SHP77 treated with DMSO at 0.1 percent for 48 hours (cell line): ENCODE measurements around the gene ILKAP.

Source experiments
- DNase-seq: peaks from one replicate; lab custom pipeline; 2025; lab: John Stamatoyannopoulos, UW

ILKAP gene

DNA sequence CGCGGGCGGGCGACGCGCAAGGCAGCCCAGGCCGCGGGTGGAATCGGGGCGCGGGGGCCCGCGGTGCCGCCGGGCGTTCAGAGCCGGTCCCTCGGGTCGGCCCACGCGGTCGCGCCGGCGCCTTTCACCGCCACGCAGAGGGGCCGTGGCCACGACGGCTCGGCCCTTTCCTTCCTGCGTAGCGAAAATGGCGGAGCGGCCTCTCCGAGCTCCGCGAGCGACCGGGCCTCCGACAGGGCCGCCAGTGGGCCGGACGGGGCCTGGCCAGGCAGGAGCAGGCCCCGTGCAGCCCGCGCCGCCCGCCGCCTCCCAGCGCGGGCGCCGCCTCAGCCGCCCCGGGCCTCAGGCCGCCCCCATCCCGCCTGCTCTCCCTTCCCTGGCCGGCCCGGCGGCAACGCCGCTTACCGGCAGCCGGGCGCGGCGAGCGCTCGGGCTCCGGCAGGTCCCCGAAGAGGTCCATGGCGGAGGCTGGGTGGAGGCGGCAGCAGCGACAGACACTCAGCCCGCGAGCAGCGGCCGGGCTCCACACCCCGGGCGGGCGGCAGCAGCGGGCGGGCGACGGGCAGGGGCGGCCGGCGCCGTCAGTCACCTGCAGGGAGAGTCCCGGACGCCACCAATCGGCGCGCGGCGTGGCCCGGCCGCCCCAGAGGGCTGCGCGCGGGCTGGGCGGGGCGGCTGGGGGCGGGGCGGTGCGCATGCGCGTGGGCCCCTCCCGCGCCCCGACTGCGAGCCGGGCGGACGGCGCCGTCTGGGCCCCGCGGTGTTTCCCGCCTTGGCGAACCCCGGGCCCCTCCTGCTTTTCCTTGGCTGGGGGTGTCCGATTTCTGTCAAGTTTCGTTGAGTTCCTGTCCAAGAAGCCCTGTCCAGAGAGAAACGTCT, at the start of gene ILKAP:
TSS of gene ILKAP (minus strand) at position 602 of the 879 bp plus-strand sequence. CDS start at position 460, 142 bp downstream.
- peak; percentile 58 for DNase-seq

- DNase-seq: no peak
Observed at GRCh38 chr2:238252766-238253630, 49.5 kb upstream of the ILKAP start.

- DNase-seq: no peak
Observed at GRCh38 chr2:238251986-238252385, 48.5 kb upstream of the ILKAP start.

DNA sequence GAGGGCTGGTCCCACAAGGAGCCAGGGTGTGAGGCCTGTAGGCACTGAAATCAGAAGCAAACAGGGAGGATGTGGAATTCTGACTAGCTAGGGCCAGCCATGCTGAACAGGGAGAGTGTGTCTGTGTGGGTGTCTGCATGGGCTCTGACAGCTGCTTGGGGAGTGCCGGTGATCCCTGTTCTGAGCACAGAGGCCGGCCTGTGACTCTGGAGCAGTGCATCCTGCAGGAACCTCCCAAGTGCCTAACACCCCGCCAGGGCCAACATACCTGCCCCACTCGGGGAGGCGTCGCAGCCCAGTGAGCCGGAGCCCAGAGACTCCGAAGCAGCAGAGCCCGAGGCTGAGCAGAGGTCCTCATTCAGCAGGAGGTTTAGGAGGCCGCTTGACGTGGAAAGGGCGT, 47.8 kb upstream of the ILKAP start:
- DNase-seq: no peak

GRCh38 chr2:238250896-238251295, 47.4 kb upstream of the ILKAP start:
- DNase-seq: no peak

- DNase-seq: no peak
Observed at GRCh38 chr2:238247841-238248453, 44.5 kb upstream of the ILKAP start.

DNA sequence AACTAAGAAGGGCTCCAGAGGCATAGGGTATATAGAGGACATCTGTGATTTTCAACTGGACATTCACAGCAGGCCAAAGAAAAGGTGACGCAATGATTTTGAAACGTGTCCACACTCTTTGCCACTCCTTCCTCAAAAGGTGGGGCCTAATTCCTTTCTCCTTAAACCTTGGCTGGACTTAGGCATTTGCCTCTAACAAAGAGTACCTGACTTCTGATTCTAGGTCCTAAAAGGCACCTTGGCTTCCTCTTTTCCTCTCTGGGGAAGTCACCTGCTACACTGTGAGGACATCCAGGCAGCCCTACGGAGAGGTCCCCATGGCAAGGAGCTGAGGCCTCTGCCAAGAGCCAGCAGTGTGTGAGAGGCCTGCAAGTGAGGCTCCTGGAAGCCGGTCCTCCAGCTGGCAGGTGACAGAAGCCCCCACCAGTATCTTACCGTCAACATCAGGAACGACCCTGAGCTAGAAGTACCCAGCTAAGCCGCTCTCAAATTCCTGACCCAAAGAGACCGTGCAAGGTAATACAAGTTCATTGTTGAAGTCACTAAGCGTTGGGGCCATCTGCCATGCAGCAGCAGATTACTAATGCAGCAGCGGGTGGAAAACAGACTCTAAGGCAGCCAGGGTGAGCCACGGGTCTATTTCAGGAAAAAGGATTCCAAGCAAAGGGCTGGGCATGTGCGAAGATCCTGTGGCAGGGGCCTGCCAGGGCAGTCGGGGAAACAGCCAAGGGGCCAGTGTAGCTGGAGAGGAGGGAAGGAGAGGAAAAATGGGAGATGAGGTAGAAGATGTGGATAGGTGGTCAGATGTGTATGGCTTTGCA, 43.7 kb upstream of the ILKAP start:
- no peak for DNase-seq

GRCh38 chr2:238244151-238244550, 40.7 kb upstream of the ILKAP start:
- no peak for DNase-seq

GRCh38 chr2:238243496-238244076, 40.1 kb upstream of the ILKAP start:
- peak; percentile 46 for DNase-seq

GRCh38 chr2:238242731-238243495, 39.4 kb upstream of the ILKAP start:
- DNase-seq: peak; percentile 89

DNA sequence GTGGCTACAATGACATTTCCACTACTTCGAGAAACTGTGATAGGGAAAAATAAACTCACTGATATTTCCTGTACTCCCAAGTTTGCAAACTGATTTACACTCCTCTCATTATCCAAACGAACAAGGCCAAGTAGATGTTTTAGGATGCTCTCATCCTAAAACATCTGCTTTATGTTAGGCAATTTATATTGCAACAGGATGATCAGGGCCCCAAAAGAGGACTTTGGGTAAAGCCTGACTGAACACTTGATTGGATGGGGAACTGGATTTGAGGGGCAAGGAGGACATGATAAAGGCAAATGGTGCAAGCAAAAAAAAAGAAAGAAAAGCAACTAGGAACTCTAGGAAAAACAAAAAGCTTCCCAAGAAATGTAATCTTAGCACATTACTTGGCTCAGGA, 38.5 kb upstream of the ILKAP start:
- no peak for DNase-seq

DNA sequence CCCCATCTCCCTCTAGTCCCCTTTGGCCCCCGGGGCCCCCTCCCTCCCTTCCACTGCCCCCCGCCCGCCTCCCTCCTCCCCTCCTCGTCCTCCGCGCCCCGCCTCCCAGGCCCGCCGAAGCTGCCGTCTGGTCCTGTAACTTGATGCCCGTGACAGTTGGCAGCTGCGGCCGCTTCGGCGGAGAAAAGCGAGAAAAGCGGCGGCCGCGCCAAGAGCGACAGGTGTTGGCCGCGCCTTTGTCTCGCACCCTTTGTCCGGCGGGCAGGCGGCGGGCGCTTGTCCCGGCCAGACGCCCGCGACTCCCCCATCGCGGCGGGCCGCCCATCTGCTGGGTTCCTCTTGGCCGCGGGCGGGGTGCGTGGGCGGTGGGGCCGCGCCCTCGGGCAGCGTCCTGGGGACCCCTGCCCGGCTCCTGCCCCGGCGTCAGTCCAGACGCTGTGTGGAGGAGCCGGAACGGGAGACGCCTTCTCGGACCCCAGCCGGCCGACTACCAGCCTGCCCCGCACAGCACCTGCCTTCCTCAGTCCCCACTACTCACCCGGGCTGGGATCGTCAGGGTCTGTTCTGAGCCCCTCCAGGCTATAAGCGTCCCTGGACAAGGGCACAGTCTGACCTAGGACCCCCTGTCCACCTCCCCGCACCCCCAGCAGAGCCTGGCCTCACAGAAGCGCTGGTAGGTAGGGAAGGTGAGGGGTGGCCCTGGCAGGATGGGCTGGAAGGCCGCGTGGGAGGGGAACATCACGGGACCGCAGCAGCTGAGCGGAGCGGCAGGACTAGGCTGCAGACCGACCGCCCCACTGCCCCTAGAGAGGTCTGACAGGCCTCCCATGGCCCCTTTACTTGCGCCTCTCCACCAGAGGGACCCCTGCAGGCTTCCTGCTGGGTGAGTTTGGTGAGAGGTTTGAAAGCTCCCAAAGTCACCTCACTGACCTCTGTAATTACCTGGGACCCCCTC, 37.5 kb upstream of the ILKAP start:
- DNase-seq: peak; percentile 82

- peak; percentile 80 for DNase-seq
Observed at GRCh38 chr2:238239863-238240756, 36.6 kb upstream of the ILKAP start, which contains the start of gene HES6. Gene HES6, minus strand, starts transcription at chr2:238240038. Its CDS starts 133 bp downstream, at chr2:238239905.

GRCh38 chr2:238239543-238239862, 36.0 kb upstream of the ILKAP start:
- DNase-seq: no peak

GRCh38 chr2:238238766-238239542, 35.5 kb upstream of the ILKAP start:
- no peak for DNase-seq

DNA sequence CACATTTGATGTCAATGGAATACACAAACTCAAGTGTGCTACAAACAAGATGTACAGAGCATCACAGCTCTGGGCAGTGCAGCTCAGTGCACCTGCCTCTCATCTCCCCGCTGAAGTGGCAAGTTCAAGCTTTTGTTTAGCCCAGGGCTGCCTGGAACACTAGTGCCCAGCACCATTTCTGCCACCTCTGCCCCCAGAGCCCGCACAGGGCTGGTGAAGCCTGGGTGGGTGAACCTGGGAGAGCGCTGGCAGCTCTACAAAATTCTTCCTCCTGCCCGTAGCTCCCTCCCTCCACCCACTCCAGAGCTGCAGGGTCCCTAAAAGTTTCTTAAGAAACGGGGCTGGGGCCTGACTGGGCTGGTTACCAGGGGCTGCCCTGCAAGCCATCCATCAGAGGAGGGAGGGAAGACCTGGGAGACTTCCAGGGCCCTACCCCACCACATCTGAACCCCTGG, 34.8 kb upstream of the ILKAP start:
- no peak for DNase-seq

- DNase-seq: no peak
Observed at GRCh38 chr2:238237431-238238135, 34.1 kb upstream of the ILKAP start.
